ENCODE data around the gene ASTL. TPM values are rescaled to one million over a fixed set of nuclear protein-coding genes. Genes with fewer than 3 reads are reported as not detected.
"Not testable (repeated sequence)": the region's sequence is repeated elsewhere in the genome, so short reads cannot be mapped to it uniquely, and the experiment has no call there.

Gene ASTL
- total RNA-seq, 2 donors from 2014 or later: not detected

DNA sequence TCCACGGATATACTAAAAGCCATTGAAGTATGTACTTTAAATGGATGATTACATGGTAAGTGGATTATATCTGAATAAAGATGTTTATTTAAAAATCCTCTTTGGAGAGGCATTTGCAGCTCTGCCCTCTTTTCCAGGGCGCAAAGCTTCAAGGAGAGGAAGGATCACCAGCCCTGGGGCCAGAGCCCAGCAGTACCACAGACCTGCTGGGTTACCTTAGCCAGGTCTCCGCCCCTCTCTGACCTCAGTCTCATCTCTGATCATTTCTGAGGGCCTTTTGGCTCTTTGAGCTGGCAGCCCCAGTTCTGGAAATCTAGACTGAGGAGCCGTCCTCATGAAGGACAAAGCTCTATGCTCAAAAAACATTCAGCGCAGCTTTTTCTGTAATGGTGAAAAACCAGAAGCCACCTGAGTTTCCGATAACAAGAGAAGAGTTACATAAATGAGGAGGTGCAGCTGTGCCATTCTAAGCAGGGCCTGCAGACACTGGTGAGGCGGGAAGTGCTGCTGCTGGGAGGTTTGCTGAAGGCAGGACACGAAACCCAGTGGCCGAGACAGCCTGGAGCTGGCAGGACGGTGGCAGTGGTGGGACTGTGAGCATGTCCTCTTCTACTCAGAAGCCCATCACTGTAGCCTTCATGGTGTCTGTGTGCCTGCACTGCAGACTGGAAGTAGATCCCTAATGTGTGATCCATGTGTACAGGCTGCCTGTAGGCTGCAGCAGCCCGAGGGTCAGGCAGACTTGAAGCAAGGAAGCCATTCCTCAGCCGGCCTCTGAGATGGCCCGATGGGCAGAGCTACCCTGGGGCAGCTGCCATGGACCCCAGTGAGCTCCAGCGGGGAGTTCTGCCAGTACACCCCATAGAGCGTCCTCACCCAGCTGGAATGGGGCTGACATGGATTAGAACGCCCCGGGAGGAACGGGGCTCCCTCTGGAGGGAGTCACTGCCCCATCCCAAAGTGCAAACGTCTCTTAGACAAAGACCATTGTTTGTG, 49.7 kb downstream of the ASTL start:
- H3K27me3 ChIP-seq: no peaks in the 10 kb centered on the region

GRCh38 chr2:96087130-96087529, 51.2 kb downstream of the ASTL start:
- TF ChIP-seq POLR2A (IDR thresholded peaks at IDR 0.05): no peak
- TF ChIP-seq CTCF (IDR thresholded peaks at IDR 0.05): no peak
- Histone ChIP-seq H3K9me3 (no peaks in the 10 kb centered on the region), H3K4me1 (peaks cover 29% of the 10 kb centered on the region), H3K27ac (no peak overlapping the region), H3K36me3 (replicated peaks in 1 of 2; ENCODE audit: insufficient read depth in 1 of 2, low read depth in 2 of 2) (no peaks in the 10 kb centered on the region), H3K4me3 (no peak overlapping the region), H3K27me3 (no peaks in the 10 kb centered on the region)
- intact Hi-C loops (cut with DNase I): no loop called here
- DNase-seq (no peak), ATAC-seq (no peak)
- WGBS, 2 donors: 46 to 56% methylated on average over 2 of the region's 2 CpGs

More for the DNA sequence above, 49.7 kb downstream of the ASTL start:
- H3K27ac ChIP-seq: no peak overlapping the region
- DNase-seq: no peak
- no peaks in the 10 kb centered on the region for H3K9me3 ChIP-seq
- intact Hi-C loops (cut with DNase I): no loop called here
- H3K36me3 ChIP-seq (replicated peaks in 1 of 2; ENCODE audit: insufficient read depth in 1 of 2, low read depth in 2 of 2): no peaks in the 10 kb centered on the region
- WGBS, 2 donors: 85 to 86% methylated on average over 8 to 19 of the region's 19 CpGs
- peaks cover 29% of the 10 kb centered on the region for H3K4me1 ChIP-seq
- ATAC-seq: no peak
- no peak for TF ChIP-seq CTCF (IDR thresholded peaks at IDR 0.05)
- TF ChIP-seq POLR2A (IDR thresholded peaks at IDR 0.05): no peak
- no peak overlapping the region for H3K4me3 ChIP-seq

DNA sequence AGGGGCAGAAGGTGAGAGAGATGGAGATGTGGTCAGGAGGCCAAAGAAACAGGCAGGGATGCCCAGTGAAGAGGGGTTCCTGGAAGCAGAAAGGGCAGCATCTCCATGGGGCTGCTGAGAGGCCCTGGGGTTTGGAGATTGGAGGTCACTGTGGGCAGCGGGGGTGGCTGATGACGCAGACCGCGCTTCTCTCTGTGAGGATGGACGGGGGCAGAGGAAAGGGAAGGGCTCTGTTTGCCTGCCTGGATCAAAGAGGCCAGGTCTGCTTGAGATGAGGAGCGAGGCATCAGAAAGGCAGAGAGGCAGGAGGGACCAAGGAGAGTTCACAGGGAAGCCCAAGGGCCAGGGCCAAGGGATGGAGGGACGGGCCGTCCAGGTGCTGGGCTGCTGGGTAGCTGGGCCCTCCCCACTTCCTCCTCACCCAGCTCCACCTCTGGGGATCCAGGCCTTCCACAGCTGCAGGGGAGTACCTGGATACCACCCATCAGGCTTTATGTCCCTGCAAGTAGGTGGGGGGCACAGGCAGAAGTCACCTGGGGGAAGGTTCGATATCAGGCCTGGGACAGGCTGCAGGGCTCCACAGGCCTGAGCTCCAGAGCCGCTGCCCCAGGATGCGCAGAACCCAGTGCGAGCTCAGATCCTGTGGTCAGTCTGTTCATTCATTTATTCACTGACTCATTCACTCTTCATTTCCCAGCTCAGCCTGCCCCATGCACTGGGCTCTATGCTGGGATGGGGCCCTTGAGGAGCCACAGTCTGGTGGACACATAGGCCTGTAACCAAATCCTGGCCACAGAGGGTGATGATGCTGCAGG, 52.6 kb downstream of the ASTL start:
- no peak overlapping the region for H3K4me3 ChIP-seq
- no peaks in the 10 kb centered on the region for H3K9me3 ChIP-seq
- H3K27ac ChIP-seq: no peak overlapping the region
- ATAC-seq (no peak), DNase-seq (no peak)
- intact Hi-C loops (cut with DNase I): no loop called here
- H3K36me3 ChIP-seq (replicated peaks in 1 of 2; ENCODE audit: insufficient read depth in 1 of 2, low read depth in 2 of 2): no peaks in the 10 kb centered on the region
- TF ChIP-seq CTCF (IDR thresholded peaks at IDR 0.05) (no peak), POLR2A (IDR thresholded peaks at IDR 0.05) (no peak)
- 94% methylated on average over 11 to 12 of the region's 12 CpGs for WGBS, 2 donors
- H3K4me1 ChIP-seq: peaks cover 15% of the 10 kb centered on the region
- no peaks in the 10 kb centered on the region for H3K27me3 ChIP-seq

DNA sequence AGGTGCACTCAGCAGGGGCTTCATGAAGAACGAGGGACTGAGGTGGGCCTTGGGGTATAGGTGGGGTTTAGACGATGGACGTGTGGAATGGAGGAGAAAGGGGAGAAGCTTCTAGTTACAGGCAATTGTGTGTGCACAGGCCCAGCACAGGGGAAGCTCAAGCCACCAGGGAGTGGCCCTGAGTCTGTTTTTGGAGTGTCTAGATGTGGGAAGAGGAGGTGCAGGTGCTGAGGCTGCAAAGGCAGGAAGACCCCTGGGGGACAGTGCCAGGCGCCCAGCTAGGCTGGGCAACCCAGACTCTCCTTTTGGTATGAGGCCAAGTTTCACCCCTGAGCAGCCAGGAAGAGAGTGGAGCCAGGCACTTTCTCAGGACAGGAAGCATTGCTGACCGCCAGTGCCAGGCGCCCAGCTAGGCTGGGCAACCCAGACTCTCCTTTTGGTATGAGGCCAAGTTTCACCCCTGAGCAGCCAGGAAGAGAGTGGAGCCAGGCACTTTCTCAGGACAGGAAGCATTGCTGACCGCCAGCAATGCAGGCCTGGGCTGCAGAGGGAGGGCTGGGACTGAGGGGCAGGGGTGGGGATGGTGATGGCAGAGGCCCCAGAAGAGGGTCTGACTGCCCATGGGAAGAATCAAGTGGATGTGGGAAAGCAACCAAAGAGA, 53.3 kb downstream of the ASTL start:
- H3K36me3 ChIP-seq (replicated peaks in 1 of 2; ENCODE audit: insufficient read depth in 1 of 2, low read depth in 2 of 2); H3K27ac ChIP-seq; DNase-seq; H3K4me1 ChIP-seq; ATAC-seq; H3K9me3 ChIP-seq; H3K27me3 ChIP-seq; H3K4me3 ChIP-seq; intact Hi-C loops (cut with DNase I): not testable (repeated sequence)
- WGBS, 2 donors: 68 to 78% methylated on average over 4 to 5 of the region's 7 CpGs

Measured in body of pancreas (tissue), 4 donors.